ENCODE measurements around the gene VN1R4. TPM values are rescaled to one million over a fixed set of nuclear protein-coding genes. Genes with fewer than 3 reads are reported as not detected.
"Not testable (repeated sequence)": the region's sequence is repeated elsewhere in the genome, so short reads cannot be mapped to it uniquely, and the experiment has no call there.

VN1R4 gene
- total RNA-seq, 1 experiment from 2014 or later = not detected

DNA sequence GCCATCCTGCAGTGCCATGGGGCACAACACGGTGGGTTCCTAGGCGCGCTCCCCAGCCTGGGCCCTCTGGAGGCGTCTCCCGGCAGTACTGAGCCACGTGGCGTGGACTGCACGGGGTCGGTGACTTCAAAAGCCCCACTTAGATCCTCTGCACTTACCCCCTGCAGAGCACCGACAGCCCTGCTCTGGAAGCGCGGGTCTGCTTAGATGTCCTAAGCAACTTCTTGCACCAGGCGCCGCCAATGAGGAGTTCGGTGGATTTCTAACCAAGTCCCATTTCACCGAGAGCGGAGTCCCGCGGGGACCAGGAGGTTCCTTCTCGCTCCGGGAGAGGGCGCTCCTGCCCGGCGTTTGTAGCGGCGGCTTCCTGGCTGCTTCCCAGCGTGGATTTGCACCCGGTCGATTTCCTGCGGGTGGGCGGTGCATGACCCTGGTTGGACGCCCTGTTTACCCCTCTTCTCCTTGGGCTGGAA is 40.9 kb upstream of the VN1R4 start:
- H2AFZ ChIP-seq (ENCODE audit: low read depth, low read length, poor library complexity, severe bottlenecking) = no peak overlapping the region
- RAD21 ChIA-PET (ENCODE audit: low non-redundant PET in 1 of 2, low total read pairs in 2 of 2, uncharacterized antibody in 2 of 2, unreplicated experiment in 2 of 2) = no interaction called here
- TF ChIP-seq SRF (IDR thresholded peaks at IDR 0.05; ENCODE audit: low read depth) = no peak
- CTCF ChIA-PET = no interaction called here
- H3K27ac ChIP-seq (ENCODE audit: low read depth, low read length) = no peak overlapping the region
- no TSS peak for BruUV-seq (replicated peaks)
- no peak for DNase-seq (ENCODE audit: low read depth, low spot score)
- POLR2A ChIA-PET = no interaction called here
- H3K9ac ChIP-seq (ENCODE audit: low read length) = no peak overlapping the region
- H3K4me1 ChIP-seq (ENCODE audit: control insufficient read depth in 1 of 2, insufficient read depth in 2 of 2, low read length in 2 of 2) = no peaks in the 10 kb centered on the region
- intact Hi-C loops (cut with micrococcal nuclease) = no loop called here
- no peaks in the 10 kb centered on the region for H3K9me2 ChIP-seq (ENCODE audit: insufficient read depth)
- ATAC-seq = no peak
- no peaks in the 10 kb centered on the region for H4K20me1 ChIP-seq (ENCODE audit: insufficient read depth)
- H3K79me2 ChIP-seq (ENCODE audit: insufficient read depth, low read length) = no peaks in the 10 kb centered on the region
- no peak overlapping the region for H3K4me3 ChIP-seq (replicated peaks in 1 of 2; ENCODE audit: low read depth in 1 of 2, low read length in 2 of 2)
- no peaks in the 10 kb centered on the region for H3K36me3 ChIP-seq (ENCODE audit: control insufficient read depth in 1 of 2, insufficient read depth in 2 of 2, low read length in 2 of 2)
- H3K9me3 ChIP-seq (ENCODE audit: control insufficient read depth in 1 of 2, insufficient read depth in 1 of 2, low read depth in 1 of 2, low read length in 2 of 2) = peaks cover 0 to 27% of the 10 kb centered on the region in 2 experiments; a peak in 2 of 4 replicates
- H3K27me3 ChIP-seq (ENCODE audit: insufficient read depth, low read length) = no peaks in the 10 kb centered on the region
- no peak overlapping the region for H3K4me2 ChIP-seq (ENCODE audit: low read length)

DNA sequence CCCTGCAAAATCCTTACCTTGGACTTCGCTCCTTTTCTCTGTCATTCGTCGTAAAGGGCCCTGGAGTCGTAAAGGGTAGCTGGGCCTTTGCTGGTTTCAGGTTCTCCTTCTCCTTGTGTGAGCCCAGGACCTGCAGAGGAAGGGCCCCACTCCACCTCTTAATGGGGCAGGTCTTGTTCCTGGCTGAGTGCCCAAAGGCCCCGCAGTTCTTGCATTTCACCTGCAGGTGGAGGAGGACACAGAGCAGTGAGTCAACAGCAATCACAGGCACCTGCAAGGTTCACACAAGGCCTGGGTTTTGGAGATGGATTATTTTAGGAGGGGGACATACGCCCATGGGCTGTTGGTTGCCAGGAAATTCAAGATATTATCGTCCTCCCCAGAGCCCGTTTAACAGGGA is 33.8 kb upstream of the VN1R4 start:
- H3K36me3 ChIP-seq (ENCODE audit: control insufficient read depth in 1 of 2, insufficient read depth in 2 of 2, low read length in 2 of 2); BruUV-seq (replicated peaks); H4K20me1 ChIP-seq (ENCODE audit: insufficient read depth); DNase-seq (ENCODE audit: low read depth, low spot score); H3K79me2 ChIP-seq (ENCODE audit: insufficient read depth, low read length); H3K27me3 ChIP-seq (ENCODE audit: insufficient read depth, low read length); H3K4me1 ChIP-seq (ENCODE audit: control insufficient read depth in 1 of 2, insufficient read depth in 2 of 2, low read length in 2 of 2); H3K4me3 ChIP-seq (replicated peaks in 1 of 2; ENCODE audit: low read depth in 1 of 2, low read length in 2 of 2); ATAC-seq; H3K4me2 ChIP-seq (ENCODE audit: low read length); intact Hi-C loops (cut with micrococcal nuclease); RAD21 ChIA-PET (ENCODE audit: low non-redundant PET in 1 of 2, low total read pairs in 2 of 2, uncharacterized antibody in 2 of 2, unreplicated experiment in 2 of 2); H3K27ac ChIP-seq (ENCODE audit: low read depth, low read length); CTCF ChIA-PET; H2AFZ ChIP-seq (ENCODE audit: low read depth, low read length, poor library complexity, severe bottlenecking); POLR2A ChIA-PET; H3K9ac ChIP-seq (ENCODE audit: low read length); H3K9me2 ChIP-seq (ENCODE audit: insufficient read depth): not testable (repeated sequence)
- peaks cover 0 to 11% of the 10 kb centered on the region in 2 experiments; a peak in 2 of 4 replicates for H3K9me3 ChIP-seq (ENCODE audit: control insufficient read depth in 1 of 2, insufficient read depth in 1 of 2, low read depth in 1 of 2, low read length in 2 of 2)

DNA sequence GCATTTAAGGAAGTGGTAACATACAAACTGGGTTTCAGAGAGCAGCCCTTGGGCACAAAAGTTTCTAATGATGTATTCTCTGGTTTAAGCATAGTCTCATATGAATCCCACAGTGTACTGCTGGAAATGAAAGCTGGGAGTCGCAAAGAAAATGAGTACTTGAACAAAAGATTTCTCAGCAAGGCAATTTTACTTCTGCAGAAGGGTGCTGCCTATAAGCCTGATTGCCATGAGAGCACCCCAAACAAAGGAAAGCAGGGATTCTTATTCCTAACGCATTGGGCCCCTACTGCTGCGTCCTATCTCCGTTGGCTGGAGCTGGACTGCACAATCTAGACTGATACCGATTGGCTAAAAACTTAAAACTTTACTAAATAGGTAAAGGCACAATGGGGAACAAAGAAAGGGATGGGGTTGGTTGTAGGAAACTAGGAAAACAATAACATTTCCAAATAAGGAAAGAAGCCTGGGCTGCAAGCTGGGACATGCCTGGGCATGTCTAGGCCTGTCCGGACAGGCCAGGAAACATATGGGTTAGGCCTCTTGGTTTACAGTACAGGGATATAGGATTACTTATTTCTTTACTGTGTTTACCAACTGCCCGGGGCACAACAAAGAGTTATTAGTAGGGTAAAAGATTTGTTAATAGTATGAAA is 27.4 kb upstream of the VN1R4 start:
- ChIA-PET CTCF (no interaction called here), RAD21 (ENCODE audit: low non-redundant PET in 1 of 2, low total read pairs in 2 of 2, uncharacterized antibody in 2 of 2, unreplicated experiment in 2 of 2) (no interaction called here), POLR2A (no interaction called here)
- BruUV-seq (replicated peaks) = no TSS peak
- Histone ChIP-seq H3K27me3 (ENCODE audit: insufficient read depth, low read length) (no peaks in the 10 kb centered on the region), H3K4me3 (replicated peaks in 1 of 2; ENCODE audit: low read depth in 1 of 2, low read length in 2 of 2) (no peak overlapping the region), H3K4me1 (ENCODE audit: control insufficient read depth in 1 of 2, insufficient read depth in 2 of 2, low read length in 2 of 2) (no peaks in the 10 kb centered on the region), H3K9me2 (ENCODE audit: insufficient read depth) (no peaks in the 10 kb centered on the region), H2AFZ (ENCODE audit: low read depth, low read length, poor library complexity, severe bottlenecking) (no peak overlapping the region), H3K79me2 (ENCODE audit: insufficient read depth, low read length) (no peaks in the 10 kb centered on the region), H4K20me1 (ENCODE audit: insufficient read depth) (no peaks in the 10 kb centered on the region), H3K9ac (ENCODE audit: low read length) (no peak overlapping the region), H3K4me2 (ENCODE audit: low read length) (no peak overlapping the region), H3K9me3 (ENCODE audit: control insufficient read depth in 1 of 2, insufficient read depth in 1 of 2, low read depth in 1 of 2, low read length in 2 of 2) (peaks cover 19 to 23% of the 10 kb centered on the region in 2 experiments; a peak in 2 of 4 replicates), H3K36me3 (ENCODE audit: control insufficient read depth in 1 of 2, insufficient read depth in 2 of 2, low read length in 2 of 2) (no peaks in the 10 kb centered on the region), H3K27ac (ENCODE audit: low read depth, low read length) (peak overlapping the region; percentile 32; the same call in 1 of the 2 replicates)
- ATAC-seq (no peak), DNase-seq (ENCODE audit: low read depth, low spot score) (no peak)
- intact Hi-C loops (cut with micrococcal nuclease) = no loop called here
- TF ChIP-seq CBX3 (IDR thresholded peaks at IDR 0.05; ENCODE audit: low read depth) (0 out of 2 replicates have a peak, but pooled peaks have one; percentile 20), EZH2 (IDR thresholded peaks at IDR 0.05) (no peak)
